Astrocyte (in vitro differentiated cells and primary cell): ENCODE measurements around the gene NDFIP2. TPM values are rescaled to one million over a fixed set of nuclear protein-coding genes. Genes with fewer than 3 reads are reported as not detected.

ENCODE experiments used
- DNase-seq: peaks from one replicate; pipeline ENCODE4 v3.0.0-alpha.2; 2010; ENCODE audit warnings: low read depth
- FAIRE-seq: peaks from 2 replicates; lab custom pipeline; 2011; peaks lifted over from hg19 to GRCh38; lab: Jason Lieb, UNC
- H2AFZ ChIP-seq: 2 replicates; pipeline ENCODE4 v1.6.0; 2012; ENCODE audit warnings: low read depth, low read length, inconsistent platforms
- H3K27ac ChIP-seq: 2 replicates; pipeline ENCODE4 v1.5.1; 2011; ENCODE audit warnings: low read depth, low read length, inconsistent platforms
- H3K27me3 ChIP-seq: 2 replicates; pipeline ENCODE4 v1.6.0; 2011; ENCODE audit warnings: low read length, inconsistent platforms; ENCODE audit not compliant: insufficient read depth
- H3K36me3 ChIP-seq: 2 replicates; pipeline ENCODE4 v1.5.1; 2011; ENCODE audit warnings: low read length, inconsistent platforms; ENCODE audit not compliant: insufficient read depth
- H3K4me1 ChIP-seq: 2 replicates; pipeline ENCODE4 v1.5.1; 2011; ENCODE audit warnings: low read length, inconsistent platforms; ENCODE audit not compliant: insufficient read depth
- H3K4me2 ChIP-seq: 2 replicates; pipeline ENCODE4 v1.6.0; 2012; ENCODE audit warnings: low read length, inconsistent platforms
- H3K4me3 ChIP-seq: 2 replicates; pipeline ENCODE4 v1.5.1; 2011; ENCODE audit warnings: low read depth, mild to moderate bottlenecking, low read length, inconsistent platforms; ENCODE audit not compliant: insufficient read depth
- H3K79me2 ChIP-seq: 2 replicates; pipeline ENCODE4 v1.6.0; 2012; ENCODE audit warnings: mild to moderate bottlenecking, low read length, inconsistent platforms; ENCODE audit not compliant: insufficient read depth
- H3K9ac ChIP-seq: 2 replicates; pipeline ENCODE4 v1.6.0; 2012; ENCODE audit warnings: mild to moderate bottlenecking, low read length, inconsistent platforms
- H3K9me3 ChIP-seq: 2 replicates; pipeline ENCODE4 v1.5.1; 2012; ENCODE audit warnings: low read depth, mild to moderate bottlenecking, low read length, inconsistent platforms; ENCODE audit not compliant: insufficient read depth
- H4K20me1 ChIP-seq: 2 replicates; pipeline ENCODE4 v1.6.0; 2012; ENCODE audit warnings: low read length, inconsistent platforms; ENCODE audit not compliant: insufficient read depth
- H3K27ac Mint-ChIP-seq: one replicate; pipeline ENCODE4 v1.8.0; 2021; ENCODE audit warnings: mild to moderate bottlenecking, mixed read lengths; ENCODE audit not compliant: unreplicated experiment
- H3K27me3 Mint-ChIP-seq: one replicate; pipeline ENCODE4 v1.8.0; 2021; ENCODE audit warnings: low read depth, mixed read lengths; ENCODE audit not compliant: unreplicated experiment
- H3K36me3 Mint-ChIP-seq: one replicate; pipeline ENCODE4 v1.8.0; 2021; ENCODE audit warnings: low read depth, mixed read lengths; ENCODE audit not compliant: unreplicated experiment
- H3K4me1 Mint-ChIP-seq: one replicate; pipeline ENCODE4 v1.8.0; 2021; ENCODE audit warnings: low read depth, mixed read lengths; ENCODE audit not compliant: unreplicated experiment
- H3K4me3 Mint-ChIP-seq: one replicate; pipeline ENCODE4 v1.8.0; 2021; ENCODE audit warnings: mild to moderate bottlenecking, moderate library complexity, mixed read lengths; ENCODE audit not compliant: unreplicated experiment
- H3K9me3 Mint-ChIP-seq: one replicate; pipeline ENCODE4 v1.8.0; 2021; ENCODE audit warnings: mild to moderate bottlenecking, mixed read lengths; ENCODE audit not compliant: unreplicated experiment
- CTCF ChIP-seq: IDR thresholded peaks from 2 replicates; pipeline ENCODE4 v1.5.1; 2011; ENCODE audit warnings: low read depth, mild to moderate bottlenecking, inconsistent platforms, low read length, moderate library complexity; ENCODE audit not compliant: insufficient read depth
- EZH2 ChIP-seq: IDR thresholded peaks from 2 replicates; pipeline ENCODE4 v1.6.1; 2012; ENCODE audit warnings: mild to moderate bottlenecking, low read length, inconsistent platforms; ENCODE audit not compliant: insufficient read depth
- total RNA-seq: library from RNA; stranded (reverse); gene quantifications from 2 replicates; pipeline ENCODE4 v1.2.1, GENCODE V29; 2021

Gene NDFIP2
- total RNA-seq, 1 donor from 2014 or later, result 90.5 TPM

GRCh38 chr13:79491715-79492114 is 10.8 kb downstream of the NDFIP2 start:
- Histone ChIP-seq H3K4me1 (peaks cover 24% of the 10 kb centered on the region), H3K9ac (peak overlapping the region; percentile 60), H3K27ac (peak overlapping the region; percentile 65), H3K27me3 (no peaks in the 10 kb centered on the region), H2AFZ (no peak overlapping the region), H4K20me1 (peaks cover 55% of the 10 kb centered on the region), H3K79me2 (peaks cover 96% of the 10 kb centered on the region), H3K4me2 (peak overlapping the region; percentile 73), H3K36me3 (no peaks in the 10 kb centered on the region), H3K9me3 (no peaks in the 10 kb centered on the region), H3K4me3 (no peak overlapping the region)
- DNase-seq (peak; percentile 85), FAIRE-seq (peak; percentile 80)
- no peaks in the 10 kb centered on the region for H3K27me3 Mint-ChIP-seq
- TF ChIP-seq CTCF (no peak), EZH2 (no peak)
- H3K4me1 Mint-ChIP-seq, result peaks cover 38% of the 10 kb centered on the region
- peak overlapping the region; percentile 67 for H3K27ac Mint-ChIP-seq
- no peaks in the 10 kb centered on the region for H3K36me3 Mint-ChIP-seq
- H3K4me3 Mint-ChIP-seq, result peak overlapping the region; percentile 43
- no peaks in the 10 kb centered on the region for H3K9me3 Mint-ChIP-seq

- FAIRE-seq, result no peak
- Mint-ChIP-seq H3K4me3 (peak overlapping the region; percentile 43), H3K27ac (peak overlapping the region; percentile 67), H3K9me3 (no peaks in the 10 kb centered on the region), H3K36me3 (no peaks in the 10 kb centered on the region), H3K27me3 (no peaks in the 10 kb centered on the region), H3K4me1 (peaks cover 34% of the 10 kb centered on the region)
- H4K20me1 ChIP-seq, result peaks cover 59% of the 10 kb centered on the region
- H3K27me3 ChIP-seq, result no peaks in the 10 kb centered on the region
- TF ChIP-seq EZH2 (no peak), CTCF (no peak)
- H3K36me3 ChIP-seq, result no peaks in the 10 kb centered on the region
- peak overlapping the region; percentile 65 for H3K27ac ChIP-seq
- peak overlapping the region; percentile 73 for H3K4me2 ChIP-seq
- H3K4me3 ChIP-seq, result no peak overlapping the region
- peaks cover 24% of the 10 kb centered on the region for H3K4me1 ChIP-seq
- no peaks in the 10 kb centered on the region for H3K9me3 ChIP-seq
- peaks cover 96% of the 10 kb centered on the region for H3K79me2 ChIP-seq
- H3K9ac ChIP-seq, result peak overlapping the region; percentile 60
- DNase-seq, result peak; percentile 36
- no peak overlapping the region for H2AFZ ChIP-seq
These were observed 11.4 kb downstream of the NDFIP2 start for GRCh38 chr13:79492313-79492798.

GRCh38 chr13:79492918-79493594 is 12.1 kb downstream of the NDFIP2 start:
- H3K4me2 ChIP-seq, result peak overlapping the region; percentile 73
- no peaks in the 10 kb centered on the region for H3K9me3 ChIP-seq
- H3K27me3 ChIP-seq, result no peaks in the 10 kb centered on the region
- H3K4me3 ChIP-seq, result no peak overlapping the region
- no peak overlapping the region for H3K27ac ChIP-seq
- H3K9ac ChIP-seq, result no peak overlapping the region
- no peak overlapping the region for H2AFZ ChIP-seq
- DNase-seq (no peak), FAIRE-seq (peak; percentile 13)
- Mint-ChIP-seq H3K4me1 (peaks cover 38% of the 10 kb centered on the region), H3K27me3 (no peaks in the 10 kb centered on the region), H3K36me3 (no peaks in the 10 kb centered on the region), H3K4me3 (peak overlapping the region; percentile 51), H3K27ac (peak overlapping the region; percentile 67), H3K9me3 (no peaks in the 10 kb centered on the region)
- H3K4me1 ChIP-seq, result peaks cover 24% of the 10 kb centered on the region
- peaks cover 96% of the 10 kb centered on the region for H3K79me2 ChIP-seq
- TF ChIP-seq CTCF, result no peak
- no peak for TF ChIP-seq EZH2
- H4K20me1 ChIP-seq, result peaks cover 61% of the 10 kb centered on the region
- no peaks in the 10 kb centered on the region for H3K36me3 ChIP-seq
